SK-N-DZ (cell line): ENCODE data around the gene MYO3B.
"Not testable (repeated sequence)": the region's sequence is repeated elsewhere in the genome, so short reads cannot be mapped to it uniquely, and the experiment has no call there.

Experiments used
- DNase-seq: peaks from one replicate; pipeline ENCODE4 v3.0.0-alpha.2; 2015; ENCODE audit warnings: low spot score

The MYO3B gene

DNA sequence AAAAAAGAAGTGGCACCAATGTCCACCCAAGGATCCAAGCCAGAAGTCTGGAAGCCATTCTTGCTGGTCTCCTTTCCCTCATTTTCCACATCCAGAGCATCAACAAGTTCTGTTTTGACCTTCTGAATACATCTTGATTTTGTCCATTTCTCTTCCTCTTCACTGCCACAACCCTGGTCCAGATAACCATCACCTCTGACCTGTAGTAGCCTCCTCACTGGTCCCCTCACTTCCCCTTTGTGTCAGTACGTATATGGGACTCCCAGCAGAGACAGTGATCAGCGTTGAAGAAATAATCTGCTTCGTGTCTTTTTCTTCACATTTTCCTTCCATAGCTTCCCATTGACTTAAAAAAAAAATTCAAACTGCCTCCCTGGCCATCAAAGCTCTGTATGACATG lies 427.9 kb downstream of the MYO3B start:
- DNase-seq: no peak

DNA sequence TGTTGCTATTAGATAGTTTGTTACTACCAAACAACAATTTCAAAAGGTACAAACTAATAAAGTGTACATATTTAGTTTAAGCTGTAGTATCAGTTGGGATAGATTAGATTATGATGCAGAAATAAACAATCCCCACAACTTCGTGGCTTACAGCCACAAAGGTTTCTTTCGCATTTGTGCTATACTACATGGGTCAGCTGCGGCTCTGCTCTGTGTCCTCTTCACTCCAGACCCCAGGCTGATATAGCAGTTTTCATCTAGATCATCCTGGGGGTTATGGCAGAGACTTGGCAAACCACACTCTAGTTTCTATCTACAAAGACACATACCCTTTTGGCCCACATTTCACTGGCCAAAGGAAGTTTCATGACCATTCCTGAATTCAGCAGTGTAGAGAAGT lies 429.2 kb downstream of the MYO3B start:
- DNase-seq: no peak

DNA sequence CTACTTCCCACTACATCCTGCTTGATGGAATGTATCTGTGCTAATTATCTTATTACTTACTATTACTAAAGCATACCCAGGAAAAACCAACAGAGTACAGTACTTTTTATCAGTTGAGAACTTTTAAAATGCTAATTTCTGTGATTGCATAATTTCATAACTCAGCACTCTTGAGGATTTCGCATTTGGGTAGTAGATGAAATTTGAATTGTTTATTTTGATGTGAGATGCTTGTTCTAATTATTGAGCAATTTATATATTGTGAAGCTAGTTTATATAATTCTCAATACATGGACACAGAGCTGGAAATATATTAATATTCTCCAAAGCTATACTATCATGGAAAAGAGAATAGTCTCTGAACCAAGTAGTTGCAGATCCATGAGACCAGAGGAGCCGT lies 432.7 kb downstream of the MYO3B start:
- no peak for DNase-seq

DNA sequence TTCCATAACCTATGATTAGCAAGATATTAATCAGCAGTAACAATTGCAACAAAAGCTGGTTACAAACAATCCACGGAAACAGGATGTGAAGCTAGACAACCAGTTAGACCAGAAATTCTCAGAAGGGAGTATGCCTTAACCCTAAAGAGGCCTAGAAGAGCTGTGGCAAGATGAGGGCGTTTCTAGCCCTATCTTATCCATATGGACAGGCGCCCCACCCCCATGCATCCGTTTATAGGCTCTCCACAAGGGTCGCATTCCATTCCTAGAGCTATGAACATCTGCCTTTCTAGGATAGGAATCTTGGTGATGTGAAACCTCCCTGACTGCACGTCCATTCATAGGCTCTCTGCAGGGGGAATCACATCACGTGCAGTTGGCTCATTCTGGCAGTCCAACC lies 441.0 kb downstream of the MYO3B start:
- not testable (repeated sequence) for DNase-seq

DNA sequence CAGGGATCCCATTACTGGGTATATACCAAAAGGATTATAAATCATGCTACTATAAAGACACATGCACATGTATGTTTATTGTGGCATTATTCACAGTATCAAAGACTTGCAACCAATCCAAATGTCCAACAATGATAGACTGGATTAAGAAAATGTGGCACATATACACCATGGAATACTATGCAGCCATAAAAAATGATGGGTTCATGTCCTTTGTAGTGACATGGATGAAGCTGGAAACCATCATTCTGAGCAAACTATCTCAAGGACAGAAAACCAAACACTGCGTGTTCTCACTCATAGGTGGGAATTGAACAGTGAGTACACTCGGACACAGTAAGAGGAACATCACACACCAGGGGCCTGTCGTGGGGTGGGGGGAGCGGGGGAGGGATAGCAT lies 457.1 kb downstream of the MYO3B start:
- DNase-seq: not testable (repeated sequence)

DNA sequence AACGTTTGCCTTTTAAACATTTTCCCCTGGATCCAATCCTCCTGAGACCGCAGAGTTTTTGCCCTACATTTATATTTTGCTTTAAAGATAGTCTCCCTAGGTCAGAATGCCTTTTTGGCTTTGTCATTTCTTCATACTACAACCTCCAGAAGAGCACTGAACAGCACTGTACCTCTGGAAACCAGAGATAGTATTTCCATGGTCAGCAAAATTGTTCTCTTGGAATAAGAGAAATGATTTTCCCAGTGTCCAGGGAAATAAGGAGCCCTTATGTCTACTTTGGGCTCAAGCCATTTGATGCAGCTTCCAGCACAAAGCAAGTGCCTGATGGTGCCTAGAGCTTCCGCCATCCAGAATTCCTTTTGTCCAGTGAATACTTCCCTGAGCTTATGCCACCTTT lies 461.7 kb downstream of the MYO3B start:
- DNase-seq: no peak

DNA sequence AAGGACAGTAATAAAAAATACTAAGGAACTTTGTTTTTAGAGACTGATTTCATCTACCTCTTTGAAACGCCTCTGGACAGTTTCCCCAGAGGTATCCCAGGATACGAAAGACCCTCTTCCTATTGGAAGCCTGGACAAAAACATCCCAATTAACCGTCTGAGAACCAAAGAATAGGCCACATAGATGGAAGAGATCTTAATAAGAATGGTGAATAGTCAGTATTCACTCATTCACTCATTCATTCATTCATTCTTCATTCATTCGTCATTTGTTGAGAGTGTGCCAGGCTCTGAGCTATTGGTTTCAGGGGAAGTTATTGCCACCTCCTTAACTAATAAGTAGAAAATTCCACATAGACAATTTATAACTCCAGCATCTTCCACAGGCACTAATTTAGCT lies 464.0 kb downstream of the MYO3B start:
- no peak for DNase-seq

DNA sequence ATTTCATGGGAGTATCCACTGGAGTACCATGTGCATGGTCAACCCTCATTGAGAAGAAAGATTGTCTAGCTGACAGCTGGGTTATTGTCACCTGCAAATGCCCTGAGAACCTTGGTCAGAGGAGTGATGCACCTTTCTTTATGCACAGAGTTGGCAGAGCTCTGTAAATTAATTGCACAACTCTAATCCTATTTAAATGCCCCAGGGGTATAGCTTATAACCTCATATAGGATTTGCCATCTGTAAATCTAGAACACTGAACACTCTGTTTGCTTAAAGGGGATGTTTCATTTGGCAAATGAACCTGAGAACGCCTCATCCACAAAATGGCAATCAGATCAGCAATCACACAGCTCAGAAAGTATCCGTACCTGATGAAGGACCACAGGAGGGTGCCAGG lies 465.4 kb downstream of the MYO3B start:
- DNase-seq: no peak

DNA sequence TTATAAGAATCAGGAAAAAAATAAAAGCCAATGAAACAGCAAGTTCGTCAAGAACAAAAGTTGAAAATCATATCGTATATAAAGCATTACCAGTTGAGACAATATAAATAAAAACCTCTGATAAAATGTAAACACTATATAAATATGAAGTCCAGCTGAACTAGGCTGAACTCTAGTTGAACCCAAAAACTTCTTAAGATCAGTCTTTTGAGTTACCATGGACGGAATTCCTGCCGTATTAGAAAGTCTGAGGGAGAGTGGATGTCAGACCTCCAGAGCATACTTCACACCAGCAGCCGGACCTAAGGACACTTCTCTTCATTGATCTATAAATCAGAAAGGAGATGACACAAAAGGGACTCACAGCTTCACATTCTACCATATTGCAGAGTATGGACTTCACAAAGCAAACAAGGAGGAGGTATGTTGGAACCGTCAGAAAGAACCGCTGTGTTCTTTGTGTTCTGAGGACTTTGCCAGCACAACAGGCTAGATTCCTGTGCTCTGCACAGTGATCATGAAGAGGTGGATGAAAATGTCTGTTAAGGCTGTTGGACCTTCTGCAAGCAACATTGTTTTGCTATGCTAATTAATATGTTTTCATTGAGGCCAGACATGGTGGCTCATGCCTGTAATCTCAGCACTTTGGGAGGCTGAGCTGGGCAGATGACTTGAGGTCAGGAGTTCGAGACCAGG lies 469.9 kb downstream of the MYO3B start:
- DNase-seq: no peak

DNA sequence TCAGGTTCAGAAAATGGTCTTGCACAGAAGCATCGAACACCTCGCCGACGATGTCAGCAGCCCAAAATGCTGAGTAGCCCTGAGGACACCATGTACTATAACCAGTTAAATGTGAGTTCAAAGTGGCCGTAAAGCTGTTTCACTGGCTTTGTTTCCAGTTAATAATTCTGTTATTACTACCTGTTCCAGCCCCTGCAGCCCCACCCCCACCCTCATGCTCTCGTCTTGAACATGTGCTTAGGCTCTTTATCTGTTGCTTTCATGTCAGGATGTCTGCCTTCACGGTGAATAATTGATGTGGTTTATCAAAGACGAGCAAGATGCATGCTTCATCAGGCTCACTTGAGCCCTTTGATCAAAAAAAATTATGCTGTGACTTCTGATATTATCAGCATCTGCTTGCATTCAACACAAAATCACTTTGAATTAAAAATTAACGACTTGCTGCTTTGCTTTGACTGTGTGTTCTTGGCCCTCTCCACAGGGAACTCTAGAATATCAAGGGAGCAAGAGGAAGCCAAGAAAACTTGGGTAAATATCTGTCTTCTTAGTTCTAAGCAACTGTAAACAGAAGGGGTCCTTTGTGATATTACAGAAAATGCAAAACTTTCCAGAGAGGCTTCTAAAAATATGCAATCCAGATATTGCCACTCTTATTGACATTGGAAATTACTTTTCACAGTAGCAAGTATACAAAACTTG lies 473.8 kb downstream of the MYO3B start:
- DNase-seq: no peak

DNA sequence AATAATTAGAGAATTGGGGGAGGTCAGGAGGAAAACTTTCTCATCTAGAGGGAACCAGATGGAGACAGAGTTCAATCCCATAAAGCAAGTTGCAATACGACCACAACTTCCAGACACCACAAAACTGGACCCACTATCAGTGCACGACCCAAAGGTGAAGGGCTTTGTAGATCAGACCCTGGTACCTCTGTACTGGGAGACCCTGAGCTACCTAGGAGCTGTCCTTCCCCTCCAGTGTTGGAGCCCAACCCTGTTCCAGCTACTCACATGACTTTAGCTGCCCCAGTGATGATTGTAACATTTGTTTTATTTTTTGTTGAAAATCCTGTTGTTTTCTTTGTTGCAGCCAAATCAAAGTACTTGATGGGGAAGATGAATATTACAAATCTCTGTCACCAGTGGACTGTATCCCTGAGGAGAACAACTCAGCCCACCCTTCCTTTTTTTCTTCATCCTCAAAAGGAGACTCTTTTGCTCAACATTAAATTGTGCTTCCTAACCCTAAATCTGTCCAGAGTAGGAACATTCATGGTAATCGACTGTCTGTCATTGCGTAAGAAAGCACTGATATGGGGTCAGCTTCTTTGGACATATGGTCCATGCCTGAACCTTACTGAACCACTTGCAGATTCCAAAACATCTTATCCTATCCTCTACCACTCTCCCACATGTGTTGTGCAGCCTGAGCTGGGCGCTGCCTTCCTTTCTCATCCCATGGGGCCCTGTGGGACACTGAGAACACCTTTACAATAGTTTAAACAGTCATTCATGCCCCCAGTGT lies 474.9 kb downstream of the MYO3B start:
- DNase-seq: no peak

DNA sequence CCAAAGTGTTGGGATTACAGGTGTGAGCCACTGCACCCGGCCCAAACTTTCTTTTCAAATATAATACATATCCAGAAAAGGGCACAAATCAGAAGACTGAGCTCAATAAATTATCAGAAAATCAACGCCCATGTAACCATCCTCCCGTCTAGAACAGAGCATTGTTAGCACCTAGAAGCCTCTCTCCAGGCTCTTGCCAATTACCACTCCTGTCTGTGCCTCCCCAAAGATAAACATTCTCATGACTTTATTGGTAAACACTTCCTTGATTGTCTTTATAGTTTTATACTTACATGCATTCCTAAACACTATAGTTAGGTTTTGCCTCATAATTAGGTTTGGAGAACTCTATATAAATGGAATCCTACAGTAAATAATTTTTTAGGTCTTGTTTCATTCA lies 478.7 kb downstream of the MYO3B start:
- DNase-seq: no peak

DNA sequence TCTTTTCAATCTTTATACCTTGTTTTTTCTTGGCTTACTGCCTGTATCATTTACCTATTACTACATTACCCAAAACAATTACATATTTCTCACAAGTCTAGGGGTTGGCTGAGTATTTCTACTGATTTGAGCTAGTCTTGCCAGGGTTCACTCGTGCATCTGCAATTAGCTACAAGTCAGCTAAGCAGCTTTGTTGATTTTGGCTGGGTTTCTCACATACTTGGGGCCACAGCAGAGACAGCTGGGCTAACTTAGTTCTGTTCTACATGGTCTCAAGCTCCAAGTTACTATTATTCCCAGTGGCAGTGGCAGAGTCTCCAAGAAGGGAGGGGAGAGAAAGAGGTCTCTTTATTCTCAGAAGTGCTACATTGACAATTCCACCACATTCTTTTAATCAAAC lies 482.5 kb downstream of the MYO3B start:
- DNase-seq: no peak

DNA sequence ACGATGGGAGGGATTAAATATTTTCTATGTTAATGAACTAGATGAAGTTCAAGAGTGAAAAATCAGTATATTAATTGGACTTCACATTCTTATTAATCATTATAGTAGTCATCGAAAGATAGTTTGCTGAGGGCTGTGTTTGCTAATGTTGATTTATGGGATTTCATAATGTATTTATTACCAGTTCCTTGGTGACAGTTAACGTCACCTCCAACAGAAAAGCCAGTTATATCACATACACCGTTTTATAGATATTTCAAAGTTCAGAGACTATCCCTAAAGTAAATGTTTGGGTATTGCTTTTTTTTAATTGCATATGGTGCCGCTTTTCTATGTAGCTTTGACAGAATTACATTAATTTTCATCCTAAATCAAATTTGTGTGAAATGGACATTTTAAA lies 487.8 kb downstream of the MYO3B start:
- DNase-seq: no peak

DNA sequence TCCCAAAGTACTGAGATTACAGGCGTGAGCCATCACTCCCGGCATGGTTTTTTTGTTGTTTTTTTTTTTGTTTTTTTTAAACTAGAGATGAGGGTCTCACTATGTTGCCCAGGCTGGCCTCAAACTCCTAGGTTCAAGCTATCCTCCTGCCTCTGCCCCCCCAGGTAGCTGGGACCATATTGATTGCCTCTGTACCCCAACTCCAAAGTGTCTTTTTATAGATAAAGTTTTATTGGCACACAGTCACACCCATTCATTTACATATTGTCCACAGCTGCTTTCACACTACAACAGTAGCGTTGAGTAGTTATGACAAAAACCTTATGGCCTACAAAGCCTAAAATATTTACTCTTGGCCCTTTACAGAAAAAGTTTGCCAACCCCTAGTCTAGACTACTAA lies 492.0 kb downstream of the MYO3B start:
- DNase-seq: no peak

DNA sequence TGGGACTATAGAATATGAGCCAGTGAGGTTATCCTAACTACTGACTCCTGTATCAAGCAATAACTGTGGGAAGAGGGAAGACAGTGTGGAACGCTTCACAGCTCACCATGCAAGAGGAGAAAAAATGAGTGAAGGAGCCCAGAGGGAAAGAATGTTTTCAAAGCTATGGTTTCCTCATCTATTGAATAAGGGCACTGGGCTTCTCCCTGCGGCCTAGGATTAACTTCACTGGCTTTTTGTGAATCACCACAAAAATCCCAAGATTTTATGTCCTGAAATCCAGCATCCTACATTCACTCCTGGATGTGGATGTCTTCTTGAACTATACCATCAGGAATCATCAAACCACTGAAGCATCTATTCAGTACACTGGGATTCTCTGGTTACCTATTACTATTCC lies 492.7 kb downstream of the MYO3B start:
- DNase-seq: no peak

DNA sequence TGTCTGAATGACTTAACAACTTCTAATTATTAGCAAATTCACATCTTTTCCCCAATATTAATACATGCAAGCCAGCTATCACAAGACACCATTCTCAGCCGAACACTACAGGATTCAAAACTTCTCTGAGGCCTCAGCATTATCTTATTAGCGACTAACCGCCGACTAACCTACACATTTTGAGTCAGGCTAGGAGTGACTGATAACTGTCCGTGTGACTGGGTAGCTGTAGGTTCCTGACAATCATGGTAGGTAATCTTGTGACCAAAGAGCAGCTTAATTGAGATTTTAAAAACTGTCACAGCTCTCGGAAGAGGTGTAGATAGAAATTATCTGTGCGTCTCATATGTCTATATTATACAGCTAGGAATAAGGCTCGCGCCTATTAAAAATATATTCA lies 493.1 kb downstream of the MYO3B start:
- no peak for DNase-seq

DNA sequence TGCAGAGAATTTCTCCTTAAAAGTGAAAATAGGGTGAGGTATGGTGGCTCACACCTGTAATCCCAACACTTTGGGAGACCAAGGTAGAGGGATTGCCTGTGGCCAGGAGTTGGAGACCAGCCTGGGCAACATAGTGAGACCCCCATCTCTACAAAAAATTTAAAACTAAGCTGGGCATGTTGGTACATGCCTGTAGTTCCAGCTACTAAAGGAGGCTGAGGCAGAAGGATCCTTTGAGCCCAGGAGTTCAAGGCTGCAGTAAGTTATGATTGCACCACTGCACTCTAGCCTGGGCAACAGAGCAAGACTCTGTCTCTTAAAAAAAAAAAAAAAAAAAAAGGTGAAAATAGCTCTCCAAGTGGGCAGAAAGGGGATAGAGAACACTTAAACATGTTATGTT lies 496.3 kb downstream of the MYO3B start:
- not testable (repeated sequence) for DNase-seq

DNA sequence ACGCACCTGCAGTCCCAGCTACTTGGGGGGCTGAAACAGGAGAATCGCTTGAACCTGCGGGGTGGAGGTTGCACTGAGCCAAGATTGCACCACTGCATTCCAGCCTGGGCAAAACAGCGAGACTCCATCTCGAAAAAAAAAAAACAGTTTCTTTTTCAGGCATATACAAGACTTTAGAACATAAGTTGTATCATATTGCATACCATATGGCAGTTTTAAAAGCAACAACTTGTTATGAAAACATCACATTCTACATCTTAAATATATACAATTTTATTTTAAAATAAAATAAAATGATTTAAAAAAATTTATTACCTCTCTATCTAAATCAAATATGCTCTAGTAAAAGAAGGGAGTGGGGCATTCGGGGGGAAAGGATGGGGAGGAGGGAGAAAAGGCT lies 497.8 kb downstream of the MYO3B start:
- DNase-seq: no peak

DNA sequence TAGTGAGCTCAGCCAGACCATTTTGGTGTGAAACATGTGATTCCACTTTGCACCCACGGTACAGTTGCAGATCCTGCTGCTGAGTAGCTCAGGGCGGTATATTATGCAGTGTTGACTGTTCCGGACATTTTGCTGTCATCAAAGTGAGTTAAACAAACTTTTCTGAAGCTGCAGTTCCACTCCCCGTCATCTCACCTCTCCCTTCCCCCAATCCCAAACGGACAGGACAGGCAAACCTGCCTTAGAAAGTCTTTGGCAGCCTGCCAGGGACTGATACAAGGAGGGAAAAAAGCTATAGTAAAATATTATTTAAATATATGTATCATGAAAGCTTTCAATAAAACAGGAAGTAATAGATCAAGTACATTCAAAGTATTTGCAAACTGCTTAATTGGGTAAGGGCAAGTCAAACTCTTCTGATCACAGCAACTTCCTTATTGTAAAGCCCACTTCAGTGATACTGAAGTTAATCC lies 501.7 kb downstream of the MYO3B start:
- no peak for DNase-seq

DNA sequence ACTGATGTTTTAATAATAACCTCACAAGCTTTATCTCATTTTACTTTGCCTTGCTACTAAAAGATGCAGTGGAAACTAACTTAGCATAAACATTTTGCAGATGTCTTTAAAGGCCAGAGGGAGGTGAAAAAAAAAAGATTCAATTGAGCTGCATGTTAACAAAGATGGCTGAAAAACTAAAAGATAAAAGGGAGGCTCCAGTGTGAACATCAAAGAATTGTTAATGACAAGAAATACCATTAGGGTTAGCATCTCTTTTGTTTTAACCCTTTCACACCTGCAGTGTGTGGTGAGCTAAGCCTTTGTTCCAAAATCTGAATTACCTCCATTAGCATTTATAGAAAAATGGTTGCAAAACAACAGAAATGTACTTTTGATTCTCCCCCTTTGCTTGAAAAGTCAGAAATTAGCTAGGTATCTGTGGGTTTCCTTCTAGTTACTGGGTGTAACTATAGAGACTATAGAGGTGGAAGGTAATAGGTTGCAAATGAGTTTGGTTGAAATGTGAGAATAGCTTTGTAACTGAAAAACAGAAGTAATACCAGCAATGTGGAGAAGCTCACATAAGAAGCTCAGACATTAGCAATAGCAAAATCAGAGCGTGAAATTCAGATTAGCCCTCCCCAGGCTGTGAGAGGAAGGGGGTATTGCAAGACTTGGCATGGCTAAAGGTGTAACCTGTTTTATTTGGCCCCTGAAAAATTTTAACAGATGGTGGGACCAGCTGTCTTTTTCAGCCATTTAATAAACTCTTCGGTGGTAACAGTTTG lies 502.4 kb downstream of the MYO3B start:
- DNase-seq: no peak

DNA sequence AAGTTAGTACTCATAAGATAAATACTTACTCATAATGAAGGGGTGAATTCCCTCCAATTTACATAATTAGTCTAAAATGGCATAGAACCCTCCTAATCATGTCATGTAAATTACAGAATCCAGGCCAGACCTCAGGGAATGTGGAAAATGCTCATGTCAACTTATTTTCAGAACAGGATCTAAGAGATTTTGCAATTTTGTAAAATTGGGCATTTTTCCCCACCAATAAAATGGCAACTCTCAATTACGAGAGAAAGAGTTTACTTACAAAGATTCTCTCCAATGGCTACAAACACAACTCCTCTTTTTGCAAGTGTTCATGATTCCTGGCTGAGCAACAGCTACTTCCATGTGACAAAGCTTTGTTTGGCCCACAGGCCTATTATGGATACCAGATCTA lies 503.4 kb downstream of the MYO3B start:
- DNase-seq: no peak
